Activated T-cell treated with anti-CD3 and anti-CD28 coated beads for 4 hours (primary cell): Measurements from ENCODE around the gene BMPR1A.
"Not testable (repeated sequence)": the region's sequence is repeated elsewhere in the genome, so short reads cannot be mapped to it uniquely, and the experiment has no call there.

Source experiments
- DNase-seq: peaks from one replicate; pipeline ENCODE4 v3.0.0-alpha.2; 2020

Gene BMPR1A

DNA sequence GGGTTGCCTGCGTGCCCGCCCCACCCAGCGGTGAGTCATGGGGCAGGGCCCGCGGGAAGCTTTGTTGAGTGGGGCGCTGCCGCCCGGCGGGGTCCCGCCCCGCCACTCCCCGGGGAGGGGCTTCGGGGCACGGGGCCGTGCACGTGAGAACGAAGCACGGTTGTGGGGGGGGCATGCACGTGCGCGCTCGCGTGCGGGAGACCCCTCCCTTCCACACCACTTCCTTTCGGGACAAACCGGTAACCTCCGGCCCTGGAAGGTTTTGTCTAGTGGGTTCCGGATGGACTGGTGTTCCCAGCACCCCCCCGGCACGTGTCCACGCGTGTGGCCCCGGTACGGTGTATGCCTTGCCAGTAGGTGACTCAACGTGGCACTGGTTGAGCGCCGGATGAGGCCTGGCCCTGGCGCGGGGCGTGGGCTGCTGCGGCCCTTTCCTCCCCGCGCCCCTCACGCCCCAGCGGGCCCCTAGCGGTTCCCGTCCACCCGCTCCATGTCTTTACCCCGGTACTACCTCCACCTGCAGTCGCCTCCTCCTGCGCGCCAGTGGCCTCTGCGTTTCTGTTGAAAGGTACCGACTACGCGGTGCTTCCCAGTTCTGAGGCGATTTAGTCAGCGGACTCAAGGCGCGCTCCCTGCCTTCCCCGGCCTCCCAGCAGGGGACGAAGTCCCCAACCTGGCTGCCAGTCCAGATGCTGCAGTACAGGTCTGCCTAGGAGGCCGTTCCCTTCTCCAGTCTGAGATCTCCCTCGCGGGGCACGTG, 215.0 kb downstream of the BMPR1A start:
- DNase-seq: peak; percentile 87

DNA sequence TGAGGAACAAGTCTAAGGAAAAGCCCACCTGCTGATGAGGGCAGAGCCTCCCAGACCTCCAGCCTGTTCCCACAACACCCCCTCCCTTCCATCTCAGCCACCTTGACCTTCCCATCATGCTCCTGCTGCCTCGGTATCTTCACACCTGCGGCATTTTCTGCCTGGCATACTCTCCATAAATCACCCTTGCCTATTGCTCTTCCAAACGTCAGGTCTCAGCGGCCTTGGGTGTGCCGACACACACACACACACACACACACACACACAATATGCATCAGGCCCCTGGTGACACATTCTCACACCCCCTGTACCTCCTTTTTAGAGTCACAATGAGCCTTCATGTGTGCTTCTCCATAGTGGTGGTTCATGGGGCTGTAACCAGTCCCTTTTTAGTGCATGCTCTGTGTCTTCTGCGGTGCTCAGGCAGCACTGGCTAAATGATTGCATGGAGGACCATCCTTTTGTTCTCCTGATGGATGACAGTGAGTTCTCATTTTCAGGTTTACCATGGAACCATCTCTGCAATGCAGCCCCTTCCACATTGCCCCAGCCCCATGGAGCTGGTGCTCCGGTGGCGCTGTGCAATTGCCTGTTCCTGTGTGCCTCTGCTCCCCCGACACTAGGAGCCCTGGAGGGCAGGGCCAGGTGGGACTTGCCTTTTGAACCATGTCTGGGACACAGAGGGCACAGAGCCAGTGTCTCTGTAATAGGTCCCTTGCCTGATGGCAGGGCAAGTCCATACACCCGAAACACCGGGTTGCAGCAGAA, 216.4 kb downstream of the BMPR1A start:
- no peak for DNase-seq

DNA sequence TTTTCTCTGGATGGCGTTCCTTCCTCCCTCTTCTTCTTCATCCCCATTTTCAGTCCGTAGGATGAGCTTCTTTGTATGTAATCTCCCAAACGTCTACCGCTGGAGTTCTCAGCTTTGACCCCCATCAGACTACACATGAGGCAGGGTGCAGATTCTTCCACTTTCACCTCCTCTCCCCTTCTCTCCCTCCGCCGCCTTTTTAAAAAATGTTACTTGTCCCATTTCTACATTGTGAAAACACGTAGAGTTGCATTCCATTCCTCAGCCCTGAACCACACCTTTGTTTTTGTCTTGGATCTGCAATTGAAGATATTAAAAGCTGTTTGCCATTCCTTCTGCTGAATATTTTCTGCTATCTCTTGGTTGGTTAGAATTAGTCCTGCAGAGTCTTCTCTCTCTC, 218.1 kb downstream of the BMPR1A start:
- no peak for DNase-seq

GRCh38 chr10:86976362-86977056, 220.1 kb downstream of the BMPR1A start:
- no peak for DNase-seq

- not testable (repeated sequence) for DNase-seq
Observed at GRCh38 chr10:86978457-86978856, 222.0 kb downstream of the BMPR1A start.

DNA sequence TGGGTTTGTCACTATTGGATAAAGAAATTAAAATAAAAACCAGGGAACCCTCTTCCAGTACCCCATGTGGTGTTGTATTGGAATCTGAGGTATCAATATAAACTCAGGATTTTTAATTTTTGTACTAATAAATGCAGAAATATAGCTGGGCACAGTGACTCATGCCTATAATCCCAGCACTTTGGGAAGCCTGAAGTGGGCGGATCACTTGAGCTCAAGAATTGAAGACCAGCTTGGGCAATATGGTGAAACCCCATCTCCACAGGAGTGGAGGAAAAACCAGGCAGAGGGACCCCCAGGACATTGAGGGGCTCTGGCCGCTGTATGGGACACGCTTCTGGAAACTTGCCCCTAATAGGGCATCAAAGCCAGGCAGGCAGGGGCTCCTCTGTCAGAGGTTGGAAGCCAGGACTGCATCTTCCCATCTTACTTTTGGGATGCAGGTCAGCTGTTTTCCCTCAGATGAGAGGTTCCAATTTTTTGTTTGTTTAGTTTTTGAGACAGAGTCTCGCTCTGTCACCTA, 222.9 kb downstream of the BMPR1A start:
- DNase-seq: no peak

DNA sequence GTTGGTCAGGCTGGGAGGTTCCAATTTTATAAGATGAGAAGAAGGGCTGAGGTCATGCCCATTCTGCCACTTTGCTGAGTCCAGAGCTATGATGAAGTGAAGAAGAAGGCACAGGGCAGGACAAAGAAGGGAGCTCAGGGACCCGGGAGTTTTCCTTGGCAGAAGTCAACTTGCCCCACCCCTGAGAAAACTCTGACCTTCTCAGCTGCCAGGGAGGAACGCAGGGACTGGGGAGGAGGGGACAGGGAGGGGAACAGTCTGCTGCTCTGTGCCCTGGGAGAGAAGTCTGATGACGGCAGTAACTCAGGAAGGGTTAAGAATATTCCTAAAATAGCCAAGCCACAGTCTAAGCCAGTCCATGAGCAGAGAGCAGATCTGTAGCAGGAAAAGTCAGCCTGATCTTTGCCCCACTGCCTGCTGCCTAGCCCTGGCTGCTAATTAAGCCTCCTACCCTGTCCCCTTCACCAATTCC, 223.6 kb downstream of the BMPR1A start:
- DNase-seq: no peak

- not testable (repeated sequence) for DNase-seq
Observed at GRCh38 chr10:86981020-86981419, 224.6 kb downstream of the BMPR1A start.

- DNase-seq: no peak
Observed at GRCh38 chr10:86981716-86982115, 225.3 kb downstream of the BMPR1A start.
